Ovary (tissue), 3 donors: Measurements from ENCODE around the gene TSTD2.

ENCODE experiments used
- EP300 ChIP-seq: sonication (generic); formaldehyde crosslinking; IDR thresholded peaks from one replicate; pipeline ENCODE4 v1.6.1; 2017; ENCODE audit warnings: antibody characterized with exemption
- POLR2A ChIP-seq: fragments of 450-650 bp; IDR thresholded peaks from one replicate; pipeline ENCODE4 v1.6.1; 2017; ENCODE audit warnings: antibody characterized with exemption, mild to moderate bottlenecking, moderate library complexity
- TF ChIP-seq, protein P1 (sequence below), 3 donors: fragments of 450-650 bp in 2 of 3; fragments of 200-600 bp in 1 of 3; IDR thresholded peaks; one replicate each; pipeline versions ENCODE4 v1.5.1 to v1.8.0; 2016 to 2022; ENCODE audit warnings: antibody characterized with exemption in 3 of 3, mild to moderate bottlenecking in 1 of 3
- donor health status: DM: no; HTN: no; CAD: no.

- TF ChIP-seq EP300 (no peak), POLR2A (no peak)
- TF ChIP-seq, protein P1, sequence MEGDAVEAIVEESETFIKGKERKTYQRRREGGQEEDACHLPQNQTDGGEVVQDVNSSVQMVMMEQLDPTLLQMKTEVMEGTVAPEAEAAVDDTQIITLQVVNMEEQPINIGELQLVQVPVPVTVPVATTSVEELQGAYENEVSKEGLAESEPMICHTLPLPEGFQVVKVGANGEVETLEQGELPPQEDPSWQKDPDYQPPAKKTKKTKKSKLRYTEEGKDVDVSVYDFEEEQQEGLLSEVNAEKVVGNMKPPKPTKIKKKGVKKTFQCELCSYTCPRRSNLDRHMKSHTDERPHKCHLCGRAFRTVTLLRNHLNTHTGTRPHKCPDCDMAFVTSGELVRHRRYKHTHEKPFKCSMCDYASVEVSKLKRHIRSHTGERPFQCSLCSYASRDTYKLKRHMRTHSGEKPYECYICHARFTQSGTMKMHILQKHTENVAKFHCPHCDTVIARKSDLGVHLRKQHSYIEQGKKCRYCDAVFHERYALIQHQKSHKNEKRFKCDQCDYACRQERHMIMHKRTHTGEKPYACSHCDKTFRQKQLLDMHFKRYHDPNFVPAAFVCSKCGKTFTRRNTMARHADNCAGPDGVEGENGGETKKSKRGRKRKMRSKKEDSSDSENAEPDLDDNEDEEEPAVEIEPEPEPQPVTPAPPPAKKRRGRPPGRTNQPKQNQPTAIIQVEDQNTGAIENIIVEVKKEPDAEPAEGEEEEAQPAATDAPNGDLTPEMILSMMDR (IDR thresholded peaks at IDR 0.05), result no peak
These were observed 57.4 kb downstream of the TSTD2 start for GRCh38 chr9:97575673-97576200.
